Body of pancreas (tissue), 4 donors: Measurements from ENCODE around the gene TM9SF4.

ENCODE experiments used
- POLR2A ChIP-seq, 3 donors: fragments of 450-650 bp; IDR thresholded peaks; one replicate each; pipeline ENCODE4 v1.6.1; 2016; ENCODE audit warnings: antibody characterized with exemption in 3 of 3, mild to moderate bottlenecking in 2 of 3
- TF ChIP-seq, protein P1 (sequence below), 7 experiments: fragments of 450-650 bp in 4 of 7; fragments of 200-600 bp in 3 of 7; sonication (generic) in 3 of 7; IDR thresholded peaks; one replicate each; pipeline ENCODE4 v1.5.1; 2016 to 2019; ENCODE audit warnings: antibody characterized with exemption in 7 of 7

DNA sequence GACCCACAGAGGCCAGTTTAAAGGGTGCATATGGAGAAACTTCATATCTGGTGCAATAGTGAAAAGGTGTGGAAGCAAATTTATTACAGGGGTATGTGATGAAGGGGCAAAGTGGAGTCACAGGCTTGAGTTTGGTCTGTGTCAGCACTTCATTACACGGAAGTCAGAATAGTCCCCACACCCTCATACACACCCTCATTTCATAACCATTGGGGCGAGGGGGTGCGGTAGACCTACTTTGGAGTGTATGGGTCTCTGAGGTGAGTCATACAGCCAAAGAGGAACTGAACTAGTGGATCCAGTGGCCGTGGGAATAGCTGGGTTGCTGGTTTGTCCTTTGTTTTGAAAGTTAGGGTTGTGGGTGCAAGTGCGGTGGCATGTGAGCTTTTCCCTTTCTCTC lies 3.3 kb downstream of the TM9SF4 start:
- TF ChIP-seq, protein P1, sequence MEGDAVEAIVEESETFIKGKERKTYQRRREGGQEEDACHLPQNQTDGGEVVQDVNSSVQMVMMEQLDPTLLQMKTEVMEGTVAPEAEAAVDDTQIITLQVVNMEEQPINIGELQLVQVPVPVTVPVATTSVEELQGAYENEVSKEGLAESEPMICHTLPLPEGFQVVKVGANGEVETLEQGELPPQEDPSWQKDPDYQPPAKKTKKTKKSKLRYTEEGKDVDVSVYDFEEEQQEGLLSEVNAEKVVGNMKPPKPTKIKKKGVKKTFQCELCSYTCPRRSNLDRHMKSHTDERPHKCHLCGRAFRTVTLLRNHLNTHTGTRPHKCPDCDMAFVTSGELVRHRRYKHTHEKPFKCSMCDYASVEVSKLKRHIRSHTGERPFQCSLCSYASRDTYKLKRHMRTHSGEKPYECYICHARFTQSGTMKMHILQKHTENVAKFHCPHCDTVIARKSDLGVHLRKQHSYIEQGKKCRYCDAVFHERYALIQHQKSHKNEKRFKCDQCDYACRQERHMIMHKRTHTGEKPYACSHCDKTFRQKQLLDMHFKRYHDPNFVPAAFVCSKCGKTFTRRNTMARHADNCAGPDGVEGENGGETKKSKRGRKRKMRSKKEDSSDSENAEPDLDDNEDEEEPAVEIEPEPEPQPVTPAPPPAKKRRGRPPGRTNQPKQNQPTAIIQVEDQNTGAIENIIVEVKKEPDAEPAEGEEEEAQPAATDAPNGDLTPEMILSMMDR (IDR thresholded peaks at IDR 0.05), result no peak
- no peak for TF ChIP-seq POLR2A (IDR thresholded peaks at IDR 0.05)
